CD4-positive, alpha-beta T cell treated with Interleukin-17A for 4 hours (primary cell): ENCODE measurements around the gene SUPT5H.
A peak's percentile ranks its signal among the peaks of the same experiment; 100 is the strongest.

ENCODE experiments used
- DNase-seq: peaks from one replicate; pipeline ENCODE4 v3.0.0-alpha.2; 2020; ENCODE audit warnings: mixed read lengths

Gene SUPT5H

DNA sequence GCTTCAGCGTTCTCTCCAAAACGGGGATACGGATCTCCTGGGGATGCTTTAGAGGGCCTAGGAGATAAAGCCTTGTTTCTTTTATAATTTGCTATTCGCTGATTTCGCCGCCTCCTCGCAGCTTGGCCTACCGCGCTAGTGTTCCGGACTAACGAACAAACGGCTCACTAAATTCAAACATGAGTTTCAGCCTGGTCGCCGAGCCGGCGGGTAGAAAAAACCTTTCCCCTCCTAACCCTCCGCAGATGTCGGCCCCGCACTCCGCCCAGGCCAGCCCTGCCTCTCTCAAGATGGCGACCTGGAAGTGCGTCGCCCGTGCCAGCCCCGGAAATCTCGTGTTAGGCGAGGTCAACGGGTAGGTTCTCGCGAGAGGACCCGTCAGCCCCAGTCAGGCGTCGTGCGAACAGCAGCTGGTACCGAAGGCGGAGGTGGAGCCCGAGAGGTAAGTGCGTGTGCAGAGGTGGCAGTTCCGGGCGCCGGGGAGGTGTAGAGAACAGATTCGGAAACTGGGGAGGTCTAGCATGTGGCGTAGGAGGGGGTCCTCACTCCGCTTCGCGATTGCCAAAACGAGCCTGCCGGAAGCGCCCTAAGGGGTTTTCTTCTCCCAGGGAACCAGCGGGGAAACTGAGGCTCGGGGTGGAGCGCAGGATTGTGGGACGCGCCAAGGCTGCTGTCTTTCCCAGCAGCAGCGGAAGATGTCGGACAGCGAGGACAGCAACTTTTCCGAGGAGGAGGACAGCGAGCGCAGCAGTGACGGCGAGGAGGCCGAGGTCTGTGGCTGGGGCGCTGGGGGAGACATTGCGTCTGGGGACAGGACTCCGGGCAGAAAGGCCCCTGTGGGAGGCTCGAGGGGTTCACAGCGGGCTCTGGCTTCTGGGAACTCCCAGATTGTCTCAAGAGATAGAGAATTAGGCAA, at the start of gene SUPT5H:
TSS of gene SUPT5H (plus strand) at position 387 of the 916 bp plus-strand sequence. CDS start at position 696, 309 bp downstream.
- DNase-seq = peak; percentile 97

DNA sequence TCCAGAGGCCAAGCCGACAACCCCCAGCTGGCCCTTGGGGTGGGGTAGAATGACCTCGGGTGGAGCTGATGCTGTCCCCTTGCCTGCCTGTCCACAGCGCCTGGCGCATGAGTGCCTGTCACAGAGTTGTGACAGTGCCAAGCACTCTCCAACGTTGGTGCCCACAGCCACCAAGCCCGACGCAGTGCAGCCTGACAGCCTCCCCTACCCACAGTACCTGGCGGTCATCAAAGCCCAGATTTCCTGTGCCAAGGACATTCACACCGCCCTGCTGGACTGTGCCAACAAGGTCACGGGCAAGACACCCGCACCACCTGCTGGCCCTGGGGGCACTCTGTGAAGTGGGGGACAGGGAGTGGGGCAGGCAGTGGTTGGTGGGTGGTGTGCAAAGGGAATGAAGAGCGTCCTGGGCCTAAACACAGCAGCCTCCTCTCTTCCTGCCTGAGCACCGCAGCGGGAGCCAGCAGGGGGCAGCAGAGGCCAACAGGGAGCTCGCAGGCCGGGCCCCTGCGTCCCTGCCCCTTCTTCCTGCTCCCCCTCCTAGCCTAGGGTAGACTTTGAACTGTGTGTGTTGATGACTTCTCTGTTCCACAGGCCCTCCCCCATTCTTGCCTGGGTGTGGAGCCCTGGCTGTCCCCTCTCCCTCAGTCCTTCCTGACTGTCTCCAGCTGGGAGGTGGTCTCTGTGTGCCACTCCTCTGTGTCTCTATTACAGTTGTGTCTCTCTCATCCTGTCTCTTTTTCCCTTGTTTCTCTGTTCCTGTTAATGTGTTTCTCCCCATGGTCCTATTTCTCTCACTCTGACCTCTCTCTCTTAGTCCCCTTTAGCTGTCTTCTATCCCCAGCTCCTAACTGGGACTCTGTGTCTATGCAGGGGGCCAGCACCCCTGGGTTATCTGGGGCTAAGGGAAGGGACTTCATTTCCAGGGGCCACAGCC, 47.8 kb upstream of the SUPT5H start:
- DNase-seq = peak; percentile 97

DNA sequence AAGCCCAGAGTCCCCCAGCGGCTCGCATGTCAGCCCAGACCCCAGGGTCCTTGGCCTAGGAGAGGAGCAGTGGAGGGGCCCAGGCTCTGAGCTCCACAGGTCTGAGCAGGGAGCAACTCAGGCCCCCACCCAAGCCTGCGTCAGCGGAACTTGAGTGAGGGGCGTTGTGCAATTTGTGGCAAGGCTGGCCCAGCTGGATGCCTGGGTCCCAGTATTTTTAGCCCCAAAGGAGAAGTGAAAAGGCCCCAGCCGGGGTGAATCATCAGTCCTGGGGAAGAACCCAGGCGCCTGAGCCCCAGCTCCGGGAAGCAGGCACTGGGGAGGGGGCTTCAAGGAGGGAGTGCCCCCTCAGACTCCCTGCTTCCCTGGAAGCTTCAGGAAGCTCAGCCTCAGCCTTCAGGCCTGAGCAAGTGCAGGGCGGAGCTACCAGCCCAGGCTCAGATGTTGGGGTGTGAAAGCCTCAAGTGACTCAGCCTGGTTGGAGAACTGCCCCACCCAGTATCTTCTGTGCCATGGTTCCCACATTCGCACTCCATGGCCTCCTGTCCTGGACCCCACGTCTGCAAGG, 47.0 kb upstream of the SUPT5H start:
- DNase-seq = peak; percentile 78

DNA sequence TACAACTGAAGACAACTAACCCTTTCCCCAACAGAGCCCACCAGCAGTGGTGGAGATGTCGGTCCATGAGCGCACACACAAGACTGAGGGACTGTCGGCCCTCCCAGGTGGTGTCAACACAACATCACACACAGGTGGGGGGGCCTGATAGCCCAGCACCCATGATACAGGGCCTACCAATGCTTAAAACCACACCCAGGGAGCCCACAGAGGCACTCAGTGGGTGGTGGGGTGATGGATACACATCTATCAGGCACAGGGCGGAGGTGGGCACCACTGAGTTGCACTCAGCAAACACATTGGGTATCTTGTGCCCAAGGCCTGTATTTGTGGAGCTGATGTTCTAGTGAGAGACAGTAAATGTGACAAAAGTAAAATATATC, 45.7 kb upstream of the SUPT5H start:
- no peak for DNase-seq

DNA sequence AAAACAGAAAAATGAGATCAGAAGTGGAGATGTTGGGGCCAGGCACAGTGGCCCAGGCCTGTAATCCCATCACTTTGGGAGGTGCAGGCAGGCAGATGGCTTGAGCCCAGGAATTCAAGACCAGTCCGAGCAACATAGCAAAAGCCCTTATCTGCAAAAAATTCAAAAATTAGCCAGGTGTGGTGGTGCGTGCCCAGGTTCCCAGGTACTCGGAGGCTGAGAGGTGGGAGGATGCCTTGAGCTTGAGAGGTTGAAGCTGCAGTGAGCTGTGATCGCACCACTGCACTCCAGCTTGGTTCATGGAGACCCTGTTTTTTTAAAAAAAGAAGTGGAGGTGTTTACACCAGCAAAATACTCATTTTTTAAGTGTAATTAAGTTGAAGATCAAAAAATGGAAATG, 45.3 kb upstream of the SUPT5H start:
- no peak for DNase-seq

DNA sequence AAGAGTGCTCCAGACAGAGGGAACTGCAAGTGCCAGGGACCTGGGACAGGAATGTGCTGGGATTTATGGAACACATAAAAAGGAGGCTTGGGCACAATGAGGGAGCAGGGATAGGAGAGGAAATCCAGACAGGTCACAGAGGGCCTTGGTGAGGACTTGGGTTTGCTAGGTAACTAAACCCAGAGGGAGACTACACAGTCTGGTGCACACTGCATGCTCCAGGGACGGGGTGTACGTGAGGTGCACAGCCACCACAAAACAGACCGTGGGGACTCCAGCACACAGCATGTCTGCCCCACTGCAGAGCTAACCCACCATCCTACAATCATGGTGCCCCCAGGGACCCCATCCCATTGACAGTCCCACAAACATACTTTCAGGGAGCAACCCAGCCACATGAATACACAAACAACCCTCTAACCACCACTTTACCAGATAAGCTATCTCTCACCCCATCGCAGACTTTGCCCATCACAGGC, 44.3 kb upstream of the SUPT5H start:
- DNase-seq = no peak

DNA sequence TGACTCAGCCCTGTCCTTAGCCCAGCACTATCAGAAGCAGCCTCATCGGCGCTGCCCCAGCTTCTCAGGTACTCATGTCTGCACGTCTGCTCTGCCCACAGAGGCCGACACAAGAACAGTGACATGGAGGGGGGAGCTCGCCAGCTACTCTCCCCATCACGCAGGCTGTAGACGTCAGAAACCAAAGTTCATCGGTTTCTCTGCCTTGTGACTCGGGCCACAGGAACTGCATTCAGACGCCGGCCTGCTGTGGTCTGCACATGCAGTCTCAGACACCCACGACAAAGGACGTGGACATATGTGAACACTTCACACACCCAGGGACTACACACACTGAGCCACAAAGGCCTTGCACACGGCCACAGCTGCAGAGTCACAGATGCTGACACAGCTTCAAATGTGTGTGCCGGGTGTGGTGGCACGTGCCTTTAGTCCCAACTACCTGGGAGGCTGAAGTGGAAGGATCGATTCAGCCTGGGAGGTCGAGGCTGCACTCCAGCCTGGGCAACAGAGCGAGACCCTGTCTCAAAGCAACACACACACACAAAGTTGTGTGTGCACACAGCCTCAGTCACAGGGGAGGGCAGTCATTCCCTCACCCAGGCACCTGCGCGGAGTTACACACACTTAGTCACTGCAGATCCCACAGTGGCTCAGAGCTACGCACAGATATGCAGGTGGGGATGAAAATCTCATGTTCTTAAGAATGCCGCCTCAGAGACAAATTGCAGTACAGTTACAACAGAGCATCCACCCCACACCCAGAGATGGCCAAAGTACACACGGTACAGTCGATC, 43.6 kb upstream of the SUPT5H start:
- peak; percentile 90 for DNase-seq

DNA sequence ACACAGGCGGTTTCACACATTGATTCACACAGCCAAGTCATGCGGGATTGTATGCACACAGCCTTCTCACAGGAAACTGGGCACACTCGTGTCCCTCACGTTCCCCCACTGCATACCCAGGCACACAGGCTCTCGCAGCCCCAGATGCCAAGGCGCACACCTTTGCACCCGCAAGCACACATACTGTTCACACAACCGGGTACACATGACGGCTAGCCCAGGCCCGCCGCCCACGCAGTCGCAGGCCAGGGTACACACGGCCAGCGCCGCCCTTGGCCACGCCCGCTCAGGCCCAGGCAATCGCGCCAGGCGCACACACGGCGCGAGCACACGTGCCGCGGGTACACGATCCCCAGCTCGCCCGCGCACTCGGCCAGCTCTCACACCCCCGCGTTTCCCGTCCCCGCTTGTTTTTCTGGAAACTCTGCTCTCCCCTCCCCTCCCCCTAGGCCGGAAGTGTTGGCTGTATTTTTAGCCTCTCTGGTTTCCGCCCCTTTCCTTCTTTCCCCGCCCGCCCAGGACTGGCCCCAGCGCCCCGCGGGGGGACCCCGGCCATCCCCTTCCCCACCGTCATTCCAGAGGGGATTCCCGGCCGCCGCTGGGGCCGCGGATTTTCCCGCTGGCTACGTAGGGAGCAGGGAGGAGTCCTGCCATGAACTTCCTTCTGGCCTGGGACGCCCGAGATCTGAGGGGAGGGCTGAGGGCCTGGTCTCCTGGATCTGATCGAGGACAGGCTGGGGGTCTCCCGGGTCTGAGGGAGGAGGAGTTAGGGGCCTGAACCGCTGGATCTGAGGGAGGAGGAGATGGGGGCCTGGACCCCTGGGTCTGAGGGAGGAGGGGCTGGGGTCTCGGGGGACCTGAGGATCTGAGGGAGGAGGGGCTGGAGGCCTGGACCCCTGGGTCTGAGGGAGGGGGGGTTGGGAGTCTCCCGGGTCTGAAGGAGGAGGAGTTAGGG, 42.8 kb upstream of the SUPT5H start:
- peak; percentile 87 for DNase-seq

DNA sequence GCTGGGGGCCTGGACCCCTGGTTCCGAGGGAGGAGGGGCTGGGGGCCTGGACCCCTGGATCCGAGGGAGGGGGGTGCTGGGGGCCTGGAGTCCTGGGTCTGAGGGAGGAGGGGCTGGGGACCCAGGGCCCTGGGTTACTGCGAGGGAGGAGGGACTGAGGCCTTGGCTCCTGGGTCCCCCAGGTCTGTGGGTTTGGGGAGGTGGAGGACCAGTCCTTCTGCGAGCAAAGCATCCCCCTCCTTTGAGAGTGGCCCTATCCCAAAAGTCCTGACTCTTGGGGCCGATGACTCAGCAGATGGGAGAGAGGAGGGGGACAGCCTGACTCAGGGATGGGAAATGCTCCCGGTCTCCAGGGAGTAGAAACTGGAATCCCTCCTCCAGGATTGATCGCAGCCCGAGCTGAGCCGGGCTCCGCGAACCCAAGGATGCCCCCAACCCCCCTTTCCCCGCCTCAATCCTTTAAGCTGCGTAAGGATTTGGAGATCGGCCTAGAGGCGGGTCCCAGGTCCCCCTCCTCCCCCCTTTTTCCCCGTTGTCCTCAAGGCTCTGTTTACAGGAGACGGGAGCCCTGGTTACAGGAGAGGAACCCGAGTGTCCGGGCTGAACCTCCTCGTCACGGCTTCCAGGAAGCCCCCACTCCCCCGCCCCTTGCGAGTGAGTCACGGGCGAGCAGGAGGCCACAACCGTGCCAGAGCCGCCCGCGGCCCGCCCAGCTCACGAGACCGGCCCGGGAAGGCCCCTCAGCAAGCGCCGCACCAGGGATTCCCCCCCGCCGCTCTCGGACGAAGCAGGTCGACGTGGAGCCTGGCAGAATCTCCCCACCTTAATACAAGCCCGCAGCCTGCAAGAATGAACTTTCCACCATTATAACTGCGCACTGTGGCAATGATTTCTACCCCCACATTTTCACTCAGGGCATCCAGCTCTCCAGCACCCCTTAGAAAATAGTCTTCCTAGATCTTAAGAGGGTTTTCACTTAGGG, 41.8 kb upstream of the SUPT5H start:
- DNase-seq = peak; percentile 95

DNA sequence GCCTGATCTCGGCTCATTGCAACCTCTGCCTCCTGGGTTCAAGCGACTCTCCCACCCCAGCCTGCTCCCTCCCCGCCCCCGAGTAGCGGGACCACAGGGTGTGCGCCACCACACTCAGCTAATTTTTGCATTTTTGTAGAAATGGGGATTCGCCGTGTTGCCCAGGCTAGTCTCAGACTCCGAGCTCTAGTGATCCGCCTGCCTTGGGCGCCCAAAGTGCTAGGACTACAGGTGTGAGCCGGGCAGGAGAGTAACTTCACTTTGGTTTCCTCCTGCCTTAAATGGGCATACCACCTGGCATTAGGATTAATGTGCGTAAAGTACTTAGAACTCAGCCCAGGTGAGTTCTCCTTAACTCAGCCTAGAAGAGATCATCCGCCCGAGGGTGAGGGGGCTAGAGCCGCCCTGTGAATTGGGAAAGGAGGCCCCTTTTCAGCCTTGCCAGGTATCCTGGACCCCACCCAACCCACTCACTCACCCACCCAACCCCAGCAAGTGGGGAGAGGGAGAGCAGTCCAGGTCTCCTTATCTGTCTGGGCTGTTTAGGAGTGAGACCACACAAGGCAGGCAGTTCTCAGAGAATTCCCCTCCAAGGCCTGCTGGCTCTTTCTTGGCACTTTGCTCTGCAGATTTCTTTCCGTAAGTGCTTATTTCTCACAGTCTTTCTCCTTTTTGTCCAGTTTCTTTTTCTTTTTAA, 40.0 kb upstream of the SUPT5H start:
- peak; percentile 40 for DNase-seq

DNA sequence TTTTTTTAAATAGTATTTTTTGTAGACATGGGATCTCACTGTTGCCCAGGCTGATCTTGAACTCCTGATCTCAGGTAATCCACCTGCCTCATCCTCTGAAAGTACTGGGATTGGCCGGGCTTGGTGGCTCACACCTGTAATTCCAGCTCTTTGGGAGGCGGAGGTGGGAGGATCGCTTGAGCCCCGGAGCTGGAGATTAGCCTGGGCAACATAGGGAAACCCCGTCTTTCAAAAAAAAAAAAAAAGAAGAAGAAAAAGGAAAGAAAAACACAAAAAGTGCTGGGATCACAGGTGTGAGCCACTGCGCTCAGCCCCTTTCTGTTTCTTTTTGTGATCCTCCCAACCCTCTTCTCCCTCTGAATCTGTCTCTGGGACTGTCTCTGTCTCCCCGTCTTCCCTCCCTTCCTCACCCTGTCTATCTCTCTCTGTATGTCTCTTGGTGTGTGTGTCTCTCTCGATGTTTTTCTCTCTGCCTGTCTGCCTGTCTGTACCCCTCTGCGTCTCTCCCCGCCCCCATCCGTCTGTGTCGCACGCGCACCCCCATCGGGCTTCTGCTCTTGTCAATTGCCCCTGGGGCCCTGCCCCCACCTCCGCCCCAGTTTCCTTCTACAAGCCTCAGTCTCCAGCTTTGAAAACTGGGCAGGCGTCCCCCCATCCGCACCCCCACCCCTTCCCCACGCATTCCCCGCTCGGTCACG, 39.3 kb upstream of the SUPT5H start:
- DNase-seq = peak; percentile 98

DNA sequence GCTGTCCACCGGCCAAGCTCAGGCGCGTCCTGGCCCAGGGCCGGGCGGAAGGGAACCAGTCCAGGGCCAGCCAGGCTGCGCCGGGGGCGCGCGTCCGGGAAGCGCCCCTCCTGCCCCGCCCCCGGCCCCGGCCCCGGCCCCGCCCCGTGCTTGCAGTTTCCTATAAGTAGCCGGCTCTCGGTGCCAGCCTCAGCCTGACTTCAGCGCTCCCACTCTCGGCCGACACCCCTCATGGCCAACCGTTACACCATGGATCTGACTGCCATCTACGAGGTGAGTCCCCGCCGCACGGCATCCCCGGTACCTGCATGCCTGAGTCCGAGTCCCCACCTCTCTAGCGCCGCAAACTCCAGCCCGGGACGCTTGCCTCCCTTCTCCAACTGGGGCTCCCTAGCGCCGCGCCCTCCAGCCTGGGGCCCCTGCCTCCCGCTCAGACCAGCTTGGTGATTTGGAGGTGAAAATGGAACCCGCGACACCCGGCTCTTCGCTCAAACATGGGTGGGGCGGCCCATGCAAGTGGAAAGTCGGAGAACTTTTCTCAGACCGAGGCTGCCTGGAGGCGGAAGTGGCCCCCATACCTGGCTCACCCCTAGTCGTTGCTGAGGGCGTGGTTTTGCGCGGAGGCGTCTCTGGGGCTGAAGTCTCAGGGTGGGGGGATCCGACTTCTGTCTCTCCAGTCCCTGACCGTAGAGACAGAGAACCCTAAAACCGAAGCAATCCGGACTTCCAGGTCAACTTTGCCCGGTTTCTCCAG, 38.5 kb upstream of the SUPT5H start, which contains the start of gene ZFP36:
TSS of gene ZFP36 (plus strand) at position 192 of the 754 bp plus-strand sequence. CDS start at position 250, 58 bp downstream.
- DNase-seq = peak; percentile 95

DNA sequence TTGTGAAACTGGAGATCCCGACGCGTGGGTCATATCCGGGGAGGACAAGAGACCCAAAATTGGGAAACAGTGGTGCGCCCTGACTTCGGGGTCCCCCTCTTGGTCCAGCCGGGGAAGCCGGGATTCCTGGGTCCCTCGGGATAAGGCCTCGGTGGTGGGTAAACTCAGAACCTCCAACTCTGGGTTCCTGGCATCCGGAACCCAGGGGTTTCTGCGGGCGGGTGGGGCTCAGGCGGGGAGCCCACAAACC, 38.0 kb upstream of the SUPT5H start:
- no peak for DNase-seq

DNA sequence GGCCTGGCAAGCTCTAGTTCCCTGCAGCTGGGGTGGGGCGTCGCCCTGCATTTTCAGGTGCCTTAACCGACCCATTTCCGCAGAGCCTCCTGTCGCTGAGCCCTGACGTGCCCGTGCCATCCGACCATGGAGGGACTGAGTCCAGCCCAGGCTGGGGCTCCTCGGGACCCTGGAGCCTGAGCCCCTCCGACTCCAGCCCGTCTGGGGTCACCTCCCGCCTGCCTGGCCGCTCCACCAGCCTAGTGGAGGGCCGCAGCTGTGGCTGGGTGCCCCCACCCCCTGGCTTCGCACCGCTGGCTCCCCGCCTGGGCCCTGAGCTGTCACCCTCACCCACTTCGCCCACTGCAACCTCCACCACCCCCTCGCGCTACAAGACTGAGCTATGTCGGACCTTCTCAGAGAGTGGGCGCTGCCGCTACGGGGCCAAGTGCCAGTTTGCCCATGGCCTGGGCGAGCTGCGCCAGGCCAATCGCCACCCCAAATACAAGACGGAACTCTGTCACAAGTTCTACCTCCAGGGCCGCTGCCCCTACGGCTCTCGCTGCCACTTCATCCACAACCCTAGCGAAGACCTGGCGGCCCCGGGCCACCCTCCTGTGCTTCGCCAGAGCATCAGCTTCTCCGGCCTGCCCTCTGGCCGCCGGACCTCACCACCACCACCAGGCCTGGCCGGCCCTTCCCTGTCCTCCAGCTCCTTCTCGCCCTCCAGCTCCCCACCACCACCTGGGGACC, 37.6 kb upstream of the SUPT5H start:
- DNase-seq = peak; percentile 80

DNA sequence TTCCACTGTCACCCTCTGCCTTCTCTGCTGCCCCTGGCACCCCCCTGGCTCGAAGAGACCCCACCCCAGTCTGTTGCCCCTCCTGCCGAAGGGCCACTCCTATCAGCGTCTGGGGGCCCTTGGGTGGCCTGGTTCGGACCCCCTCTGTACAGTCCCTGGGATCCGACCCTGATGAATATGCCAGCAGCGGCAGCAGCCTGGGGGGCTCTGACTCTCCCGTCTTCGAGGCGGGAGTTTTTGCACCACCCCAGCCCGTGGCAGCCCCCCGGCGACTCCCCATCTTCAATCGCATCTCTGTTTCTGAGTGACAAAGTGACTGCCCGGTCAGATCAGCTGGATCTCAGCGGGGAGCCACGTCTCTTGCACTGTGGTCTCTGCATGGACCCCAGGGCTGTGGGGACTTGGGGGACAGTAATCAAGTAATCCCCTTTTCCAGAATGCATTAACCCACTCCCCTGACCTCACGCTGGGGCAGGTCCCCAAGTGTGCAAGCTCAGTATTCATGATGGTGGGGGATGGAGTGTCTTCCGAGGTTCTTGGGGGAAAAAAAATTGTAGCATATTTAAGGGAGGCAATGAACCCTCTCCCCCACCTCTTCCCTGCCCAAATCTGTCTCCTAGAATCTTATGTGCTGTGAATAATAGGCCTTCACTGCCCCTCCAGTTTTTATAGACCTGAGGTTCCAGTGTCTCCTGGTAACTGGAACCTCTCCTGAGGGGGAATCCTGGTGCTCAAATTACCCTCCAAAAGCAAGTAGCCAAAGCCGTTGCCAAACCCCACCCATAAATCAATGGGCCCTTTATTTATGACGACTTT, 36.8 kb upstream of the SUPT5H start:
- peak; percentile 35 for DNase-seq
